NCI-H146 treated with DMSO at 0.1 percent for 48 hours (cell line): ENCODE measurements around the gene MAMDC4.
"Not testable (repeated sequence)": the region's sequence is repeated elsewhere in the genome, so short reads cannot be mapped to it uniquely, and the experiment has no call there.

Experiments
- DNase-seq: peaks from one replicate; lab custom pipeline; 2025; ENCODE audit not compliant: unreplicated experiment; lab: John Stamatoyannopoulos, UW

The MAMDC4 gene

DNA sequence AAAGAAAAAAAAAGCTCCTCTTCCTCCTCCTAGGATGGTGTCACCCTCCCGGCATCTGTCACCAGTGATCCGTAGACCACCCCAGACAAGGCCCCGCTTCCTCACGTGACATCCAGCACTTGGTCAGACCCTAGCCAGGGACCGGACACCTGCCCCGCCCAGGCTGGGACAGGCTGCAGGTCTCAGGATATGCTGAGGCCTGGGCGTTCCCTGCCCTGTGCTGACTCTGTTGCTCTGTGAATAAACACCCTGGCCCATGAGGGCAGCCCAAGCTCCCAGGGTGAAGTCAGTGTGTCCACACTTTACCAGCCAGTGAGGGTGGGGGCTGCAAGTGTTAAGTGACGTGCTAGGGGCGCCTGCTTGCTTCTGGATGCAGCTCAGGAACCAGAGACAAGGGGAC lies 8.4 kb downstream of the MAMDC4 start:
- DNase-seq, result no peak

DNA sequence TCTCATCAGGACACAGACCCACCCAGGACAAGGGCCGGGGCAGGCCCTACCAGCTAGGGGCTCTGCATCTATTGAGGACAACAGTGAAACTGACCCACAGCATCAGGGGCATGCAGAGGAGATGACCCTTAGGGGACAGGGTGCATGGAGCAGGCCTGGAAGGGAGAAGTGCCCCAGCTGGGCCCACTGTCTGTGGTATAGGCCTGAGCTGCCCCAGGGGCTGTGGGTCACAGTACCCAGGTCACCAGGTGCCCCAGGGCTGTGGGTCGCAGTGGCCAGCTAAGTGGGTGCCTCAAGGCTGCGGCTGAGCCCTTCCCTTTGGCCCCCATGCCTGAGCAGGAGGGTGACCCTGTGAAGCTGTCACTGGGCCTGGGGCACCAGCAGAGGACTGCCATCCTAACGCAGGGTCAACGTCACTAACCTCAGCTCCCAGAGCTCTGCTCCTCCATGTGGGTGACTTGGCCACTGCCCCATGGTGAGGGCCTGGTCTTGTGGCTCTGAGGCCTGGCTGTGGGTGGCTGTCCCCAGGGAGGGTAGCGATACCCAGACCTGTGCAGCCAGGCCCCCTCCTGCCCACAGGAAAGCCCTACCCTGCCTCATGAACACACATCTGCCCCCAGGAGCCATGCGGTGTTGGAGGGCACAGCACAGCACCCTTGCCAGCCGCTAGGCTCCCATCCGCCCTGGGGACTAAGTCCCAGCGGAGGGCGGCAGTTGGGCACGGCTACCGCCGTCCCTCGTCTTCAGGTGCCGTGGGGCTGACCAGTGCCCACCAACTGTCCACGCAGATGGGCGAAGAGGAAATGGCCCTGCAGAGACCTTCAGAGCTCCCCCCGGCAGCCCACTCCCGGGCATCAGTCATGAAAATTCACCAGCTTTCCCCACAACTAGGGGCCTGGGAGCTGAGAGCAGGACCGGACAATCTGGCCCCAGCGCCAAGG lies 9.1 kb downstream of the MAMDC4 start:
- DNase-seq, result no peak

DNA sequence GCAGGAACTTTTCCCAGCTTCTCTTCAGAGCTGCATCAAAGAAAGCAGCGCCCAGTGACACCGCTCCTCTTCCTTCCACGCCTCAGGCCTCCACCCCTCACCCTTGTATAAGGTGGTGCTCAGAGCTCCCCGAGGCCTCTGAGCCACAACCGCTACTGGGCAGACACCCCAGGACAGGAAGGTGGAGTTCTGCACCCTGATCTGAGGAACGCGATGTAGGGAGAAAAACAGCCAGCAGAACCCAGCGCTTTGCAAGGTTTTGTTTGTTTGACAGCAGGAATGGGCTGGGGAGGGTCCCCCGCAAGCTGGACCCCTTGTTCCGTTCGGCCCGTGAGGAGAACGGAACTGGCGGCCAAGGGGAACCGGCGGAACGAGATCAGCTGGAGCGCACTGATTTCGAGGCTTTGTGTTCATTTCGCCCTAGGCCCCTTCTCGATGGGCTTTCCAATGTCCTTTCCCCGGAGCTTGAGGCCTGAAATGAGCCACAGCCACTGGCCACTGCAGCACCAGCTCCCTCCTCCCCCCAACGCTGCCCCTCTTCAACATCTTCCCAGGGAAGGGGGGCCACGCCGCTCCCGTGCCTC lies 9.8 kb downstream of the MAMDC4 start:
- no peak for DNase-seq

GRCh38 chr9:136862849-136863622 lies 10.9 kb downstream of the MAMDC4 start:
- DNase-seq, result no peak

DNA sequence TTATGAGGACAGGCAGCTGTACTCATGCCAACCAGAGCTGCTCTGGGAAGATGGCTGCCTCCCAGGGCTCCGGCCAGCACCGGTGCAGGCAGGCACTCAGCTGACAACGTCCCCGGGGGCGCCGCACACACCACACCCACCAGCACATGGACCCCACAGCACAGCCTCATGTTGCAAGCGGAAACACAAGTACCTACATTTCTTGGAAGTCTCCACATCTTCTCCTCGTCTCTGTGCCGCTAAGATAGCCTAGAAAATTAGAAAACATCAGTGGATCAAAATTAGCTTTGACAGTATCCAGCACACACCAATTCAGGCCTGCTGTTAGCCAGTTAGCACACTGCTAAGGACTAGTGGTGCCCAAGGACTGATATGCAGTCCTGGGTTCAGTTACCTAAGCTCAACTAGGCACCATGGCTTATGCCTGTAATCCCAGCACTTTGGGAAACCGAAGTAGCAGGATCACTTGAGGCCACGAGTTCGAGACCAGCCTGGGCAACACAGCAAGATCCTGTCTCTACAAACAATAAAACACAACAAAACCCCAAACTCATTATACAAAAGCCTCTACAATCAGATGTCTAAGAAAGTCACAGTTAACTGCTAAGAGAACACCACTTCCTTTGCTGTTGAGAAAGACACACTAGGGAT lies 11.6 kb downstream of the MAMDC4 start:
- DNase-seq, result no peak

GRCh38 chr9:136865041-136865767 lies 13.1 kb downstream of the MAMDC4 start:
- no peak for DNase-seq

- DNase-seq, result no peak
Measured at GRCh38 chr9:136865768-136866103, 13.6 kb downstream of the MAMDC4 start.

- not testable (repeated sequence) for DNase-seq
Measured at GRCh38 chr9:136866898-136867421, 14.8 kb downstream of the MAMDC4 start.

GRCh38 chr9:136867480-136867879 lies 15.3 kb downstream of the MAMDC4 start:
- DNase-seq, result no peak

- no peak for DNase-seq
Measured at GRCh38 chr9:136867917-136868316, 15.8 kb downstream of the MAMDC4 start.

DNA sequence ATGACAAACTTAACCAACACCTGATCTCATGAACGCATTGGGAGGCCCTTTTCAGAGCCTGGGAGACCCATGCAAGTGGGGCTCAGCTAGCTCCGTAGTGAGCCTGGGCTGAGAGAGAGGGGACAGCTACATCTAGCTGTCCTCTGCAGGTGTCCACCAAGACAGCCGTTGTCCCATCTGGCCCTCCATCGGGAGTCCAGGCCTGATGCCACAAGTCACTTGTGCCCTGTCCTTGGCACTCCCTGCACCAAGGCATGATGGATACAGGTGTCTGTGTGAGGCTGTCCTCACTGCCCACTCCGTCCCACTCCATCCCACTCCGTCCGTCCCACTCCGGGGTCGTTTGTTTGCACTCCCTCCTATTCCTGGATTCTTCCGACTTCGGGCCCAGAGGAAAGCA lies 16.5 kb downstream of the MAMDC4 start:
- DNase-seq, result no peak

GRCh38 chr9:136869611-136870010 lies 17.5 kb downstream of the MAMDC4 start:
- not testable (repeated sequence) for DNase-seq

DNA sequence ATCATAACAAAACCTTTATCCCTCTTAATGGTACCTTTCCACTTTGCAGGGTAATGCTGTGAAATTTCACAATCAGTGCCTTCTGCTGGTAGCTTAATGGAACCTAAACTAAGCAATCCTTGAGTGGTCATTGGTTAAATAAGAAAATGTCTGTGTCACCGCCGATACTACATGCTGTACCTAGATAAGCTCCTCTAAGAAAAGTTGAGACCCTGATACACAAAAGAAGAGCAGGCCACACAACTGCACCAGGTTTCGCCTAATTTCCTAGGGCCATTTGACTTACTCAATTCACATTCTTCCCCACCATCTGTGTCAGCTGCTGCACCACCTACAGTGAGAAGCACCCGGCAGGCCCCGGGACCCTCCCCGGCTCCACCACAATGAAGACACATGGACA lies 23.0 kb downstream of the MAMDC4 start:
- DNase-seq, result no peak

DNA sequence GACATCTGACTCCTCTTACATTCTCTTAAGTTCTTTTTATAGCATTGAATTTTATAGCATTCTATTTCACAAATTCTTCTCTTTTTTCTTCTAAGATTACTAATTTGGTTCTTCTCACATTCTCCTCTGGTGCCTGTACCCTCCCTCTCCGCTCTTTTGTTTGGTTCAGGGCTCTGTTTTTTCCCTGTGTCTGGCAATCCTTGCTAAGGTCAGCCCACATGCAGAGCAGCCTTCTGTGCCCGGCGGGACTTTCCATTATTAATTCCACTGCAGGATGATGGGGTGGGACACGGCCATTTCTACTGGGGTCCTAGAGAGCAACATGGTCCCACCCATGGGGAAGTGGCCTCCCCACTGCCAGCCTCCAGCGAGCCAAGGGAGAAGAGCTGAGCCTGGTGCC lies 24.3 kb downstream of the MAMDC4 start:
- DNase-seq, result no peak

GRCh38 chr9:136880651-136881050 lies 28.5 kb downstream of the MAMDC4 start:
- DNase-seq, result no peak

DNA sequence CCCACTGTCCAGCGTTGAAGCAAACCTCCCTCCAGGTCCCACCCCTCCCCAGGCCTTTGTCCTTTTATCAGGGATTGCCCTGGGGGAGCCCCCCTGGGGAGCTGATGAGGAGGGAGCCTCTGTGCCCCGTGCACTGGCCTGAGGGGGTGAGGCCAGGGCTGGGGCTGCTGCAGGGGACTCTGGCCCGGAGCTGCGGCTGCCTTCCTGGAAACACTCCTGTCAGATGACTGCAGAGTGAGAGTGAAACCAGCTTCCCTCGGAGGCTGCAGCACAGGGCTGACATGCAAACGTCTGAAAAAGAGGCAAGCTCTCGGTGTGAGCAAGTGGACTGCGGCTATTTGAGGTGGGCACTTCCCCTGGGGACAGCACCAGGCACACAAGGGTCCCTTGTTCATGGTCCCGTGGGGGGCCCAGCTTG lies 29.6 kb downstream of the MAMDC4 start:
- peak; percentile 32 for DNase-seq

GRCh38 chr9:136882109-136882946 lies 30.2 kb downstream of the MAMDC4 start:
- no peak for DNase-seq

DNA sequence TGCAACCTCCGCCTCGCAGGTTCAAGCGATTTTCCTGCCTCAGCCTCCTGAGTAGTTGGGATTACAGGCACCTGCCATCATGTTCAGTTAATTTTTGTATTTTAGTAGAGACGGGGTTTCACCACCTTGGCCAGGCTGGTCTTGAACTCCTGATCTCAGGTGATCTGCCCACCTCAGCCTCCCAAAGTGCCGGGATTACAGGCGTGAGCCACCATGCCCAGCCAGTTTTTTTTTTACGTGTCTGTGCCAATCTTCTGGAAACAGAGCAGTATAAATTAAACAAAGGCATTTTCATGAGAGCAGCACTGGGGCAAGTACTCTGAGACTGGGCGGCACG lies 30.8 kb downstream of the MAMDC4 start:
- not testable (repeated sequence) for DNase-seq

DNA sequence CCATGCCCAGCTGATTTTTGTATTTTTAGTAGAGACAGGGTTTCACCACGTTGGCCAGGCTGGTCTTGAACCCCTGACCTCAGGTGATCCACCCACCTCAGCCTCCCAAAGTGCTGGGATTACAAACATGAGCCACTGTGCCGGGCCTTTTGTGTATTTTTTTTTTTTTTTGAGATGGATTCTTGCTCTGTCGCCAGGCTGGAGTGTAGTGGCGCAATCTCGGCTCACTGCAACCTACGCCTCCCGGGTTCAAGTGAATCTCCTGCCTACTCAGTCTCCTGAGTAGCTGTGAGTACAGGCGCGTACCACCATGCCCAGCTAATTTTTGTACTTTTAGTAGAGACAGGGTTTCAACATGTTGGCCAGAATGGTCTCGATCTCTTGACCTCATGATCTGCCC lies 31.5 kb downstream of the MAMDC4 start:
- DNase-seq, result not testable (repeated sequence)
